Osteoblast (primary cell): ENCODE results near the gene ACTR3C. TPM values are rescaled to one million over a fixed set of nuclear protein-coding genes. Genes with fewer than 3 reads are reported as not detected.
A peak's percentile ranks its signal among the peaks of the same experiment; 100 is the strongest.

Experiments used
- DNase-seq: peaks from one replicate; pipeline ENCODE4 v3.0.0; 2011; ENCODE audit warnings: low spot score, mixed read lengths; ENCODE audit not compliant: insufficient read length; ENCODE audit errors: missing footprints
- H2AFZ ChIP-seq: 2 replicates; pipeline ENCODE4 v1.6.0; 2011; ENCODE audit warnings: mild to moderate bottlenecking, low read length
- H3K27ac ChIP-seq: 2 replicates; pipeline ENCODE4 v1.5.1; 2011; ENCODE audit warnings: mild to moderate bottlenecking, low read depth, low read length, moderate library complexity
- H3K27me3 ChIP-seq: 2 replicates; pipeline ENCODE4 v1.6.0; 2012; ENCODE audit warnings: mild to moderate bottlenecking, control low read depth, inconsistent platforms, low read length, moderate library complexity; ENCODE audit not compliant: insufficient read depth
- H3K36me3 ChIP-seq: 2 replicates; pipeline ENCODE4 v1.5.1; 2011; ENCODE audit warnings: mild to moderate bottlenecking, low read length, control low read depth, moderate library complexity; ENCODE audit not compliant: insufficient read depth
- H3K4me1 ChIP-seq: 2 replicates; pipeline ENCODE4 v1.5.1; 2011; ENCODE audit warnings: mild to moderate bottlenecking, low read length, control low read depth, moderate library complexity; ENCODE audit not compliant: insufficient read depth
- H3K4me2 ChIP-seq: 2 replicates; pipeline ENCODE4 v1.6.0; 2011; ENCODE audit warnings: mild to moderate bottlenecking, low read length; ENCODE audit not compliant: insufficient read depth
- H3K4me3 ChIP-seq: fragments of 200-600 bp; sonication (generic); 3 replicates; pipeline ENCODE4 v1.5.1; 2012; ENCODE audit warnings: mild to moderate bottlenecking, low read length, inconsistent platforms; ENCODE audit not compliant: insufficient read depth
- H3K79me2 ChIP-seq: 2 replicates; pipeline ENCODE4 v1.6.0; 2012; ENCODE audit warnings: mild to moderate bottlenecking, low read length, control low read depth, inconsistent platforms; ENCODE audit not compliant: insufficient read depth
- H3K9me3 ChIP-seq: 2 replicates; pipeline ENCODE4 v1.5.1; 2011; ENCODE audit warnings: low read depth, low read length, control low read depth
- H4K20me1 ChIP-seq: 2 replicates; pipeline ENCODE4 v1.6.0; 2012; ENCODE audit warnings: mild to moderate bottlenecking, low read length, control low read depth; ENCODE audit not compliant: insufficient read depth
- total RNA-seq: library from RNA; depleted of rRNA; stranded (reverse); fragments of >200 nt; gene quantifications from 2 replicates; pipeline ENCODE4 v1.2.3, GENCODE V29; 2012
- TF ChIP-seq, protein P1 (sequence below): IDR thresholded peaks from 2 replicates; pipeline ENCODE4 v1.5.1; 2011; ENCODE audit warnings: mild to moderate bottlenecking, low read depth, low read length, moderate library complexity; ENCODE audit errors: extremely low read depth

ACTR3C gene
- total RNA-seq, 1 donor: 1.8 TPM

DNA sequence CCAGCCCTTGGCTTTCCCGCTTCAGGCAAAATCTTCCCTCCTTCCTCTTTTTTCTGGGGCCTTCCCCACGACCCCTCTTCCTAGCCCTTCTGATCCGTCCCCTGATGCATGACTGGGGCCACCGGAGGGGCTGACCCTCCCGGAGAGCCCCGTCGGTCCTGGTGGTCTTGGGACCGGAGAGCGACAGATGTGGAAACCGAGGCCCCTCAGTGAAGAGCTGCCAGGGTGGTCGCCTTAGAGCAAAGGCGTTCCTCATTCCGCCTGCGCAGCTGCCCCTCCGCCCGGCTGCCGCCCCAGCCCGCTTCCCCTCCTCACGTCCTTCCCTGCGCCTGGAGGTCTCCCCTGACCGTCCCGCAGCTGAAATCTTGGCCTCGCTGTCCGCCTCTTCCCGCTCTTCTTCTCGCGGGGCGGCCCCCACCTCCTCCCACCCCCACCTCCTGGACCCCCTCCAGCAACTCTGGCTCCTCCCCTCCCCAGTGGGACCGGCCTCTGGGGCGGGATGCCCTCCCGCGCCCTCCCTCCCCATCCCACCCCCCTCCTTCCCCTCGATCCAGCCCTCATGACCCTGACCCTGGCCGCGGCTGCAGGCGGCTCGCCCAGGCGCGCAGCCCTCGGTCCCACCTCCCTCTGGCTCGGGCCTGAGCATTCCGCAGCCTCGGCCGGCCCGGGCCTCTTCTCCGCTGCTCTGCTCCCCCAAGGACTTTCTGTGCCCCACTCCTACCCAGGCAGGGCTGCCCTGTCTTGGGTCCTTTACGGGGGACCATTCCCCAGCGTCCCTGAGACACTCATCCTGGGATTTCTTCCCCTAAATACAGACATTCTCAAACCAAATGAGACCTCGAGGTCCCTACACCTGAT is 18.1 kb upstream of the ACTR3C start, which contains the start of gene RARRES2:
TSS of gene RARRES2 (minus strand) at position 367 of the 858 bp plus-strand sequence. CDS start 1,020 bp downstream, outside the sequence.
- H2AFZ ChIP-seq: no peak within 1 kb of the TSS
- TF ChIP-seq, protein P1, sequence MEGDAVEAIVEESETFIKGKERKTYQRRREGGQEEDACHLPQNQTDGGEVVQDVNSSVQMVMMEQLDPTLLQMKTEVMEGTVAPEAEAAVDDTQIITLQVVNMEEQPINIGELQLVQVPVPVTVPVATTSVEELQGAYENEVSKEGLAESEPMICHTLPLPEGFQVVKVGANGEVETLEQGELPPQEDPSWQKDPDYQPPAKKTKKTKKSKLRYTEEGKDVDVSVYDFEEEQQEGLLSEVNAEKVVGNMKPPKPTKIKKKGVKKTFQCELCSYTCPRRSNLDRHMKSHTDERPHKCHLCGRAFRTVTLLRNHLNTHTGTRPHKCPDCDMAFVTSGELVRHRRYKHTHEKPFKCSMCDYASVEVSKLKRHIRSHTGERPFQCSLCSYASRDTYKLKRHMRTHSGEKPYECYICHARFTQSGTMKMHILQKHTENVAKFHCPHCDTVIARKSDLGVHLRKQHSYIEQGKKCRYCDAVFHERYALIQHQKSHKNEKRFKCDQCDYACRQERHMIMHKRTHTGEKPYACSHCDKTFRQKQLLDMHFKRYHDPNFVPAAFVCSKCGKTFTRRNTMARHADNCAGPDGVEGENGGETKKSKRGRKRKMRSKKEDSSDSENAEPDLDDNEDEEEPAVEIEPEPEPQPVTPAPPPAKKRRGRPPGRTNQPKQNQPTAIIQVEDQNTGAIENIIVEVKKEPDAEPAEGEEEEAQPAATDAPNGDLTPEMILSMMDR: no peak
- no peaks in the 10 kb centered on the region for H3K79me2 ChIP-seq
- H3K27ac ChIP-seq: no peak within 1 kb of the TSS
- no peaks in the 10 kb centered on the region for H3K36me3 ChIP-seq
- H3K27me3 ChIP-seq: peaks cover 33% of the 10 kb centered on the region
- H3K4me2 ChIP-seq: no peak within 1 kb of the TSS
- no peak within 1 kb of the TSS for H3K4me3 ChIP-seq
- no peaks in the 10 kb centered on the region for H3K9me3 ChIP-seq
- H3K4me1 ChIP-seq: no peaks in the 10 kb centered on the region
- DNase-seq: peak; percentile 66
- no peaks in the 10 kb centered on the region for H4K20me1 ChIP-seq

DNA sequence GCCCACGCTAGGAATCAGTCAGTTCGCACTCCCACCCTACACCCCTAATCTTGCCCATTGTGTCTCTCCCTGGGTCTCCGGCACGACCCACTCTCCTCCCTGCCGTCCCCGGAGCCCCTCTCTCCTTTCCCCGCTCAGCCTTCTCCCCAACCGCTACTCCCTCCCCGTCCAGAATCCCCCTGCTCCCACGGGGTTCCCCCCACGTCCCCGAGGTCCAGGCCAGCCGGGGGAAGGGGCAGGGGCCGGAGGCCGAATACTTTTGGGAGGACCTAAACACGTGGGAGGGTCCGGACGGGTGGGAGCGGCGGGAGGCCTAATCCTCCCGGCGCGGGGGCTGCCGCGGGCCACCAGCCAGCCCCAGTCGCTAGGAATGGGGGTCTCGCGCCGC is 17.5 kb upstream of the ACTR3C start:
- no peaks in the 10 kb centered on the region for H4K20me1 ChIP-seq
- no peak overlapping the region for H3K27ac ChIP-seq
- H3K4me1 ChIP-seq: no peaks in the 10 kb centered on the region
- TF ChIP-seq, protein P1: no peak
- H3K9me3 ChIP-seq: no peaks in the 10 kb centered on the region
- H3K36me3 ChIP-seq: no peaks in the 10 kb centered on the region
- peak; percentile 65 for DNase-seq
- H3K79me2 ChIP-seq: no peaks in the 10 kb centered on the region
- H3K4me2 ChIP-seq: no peak overlapping the region
- H2AFZ ChIP-seq: no peak overlapping the region
- H3K4me3 ChIP-seq: no peak overlapping the region
- H3K27me3 ChIP-seq: peaks cover 33% of the 10 kb centered on the region

DNA sequence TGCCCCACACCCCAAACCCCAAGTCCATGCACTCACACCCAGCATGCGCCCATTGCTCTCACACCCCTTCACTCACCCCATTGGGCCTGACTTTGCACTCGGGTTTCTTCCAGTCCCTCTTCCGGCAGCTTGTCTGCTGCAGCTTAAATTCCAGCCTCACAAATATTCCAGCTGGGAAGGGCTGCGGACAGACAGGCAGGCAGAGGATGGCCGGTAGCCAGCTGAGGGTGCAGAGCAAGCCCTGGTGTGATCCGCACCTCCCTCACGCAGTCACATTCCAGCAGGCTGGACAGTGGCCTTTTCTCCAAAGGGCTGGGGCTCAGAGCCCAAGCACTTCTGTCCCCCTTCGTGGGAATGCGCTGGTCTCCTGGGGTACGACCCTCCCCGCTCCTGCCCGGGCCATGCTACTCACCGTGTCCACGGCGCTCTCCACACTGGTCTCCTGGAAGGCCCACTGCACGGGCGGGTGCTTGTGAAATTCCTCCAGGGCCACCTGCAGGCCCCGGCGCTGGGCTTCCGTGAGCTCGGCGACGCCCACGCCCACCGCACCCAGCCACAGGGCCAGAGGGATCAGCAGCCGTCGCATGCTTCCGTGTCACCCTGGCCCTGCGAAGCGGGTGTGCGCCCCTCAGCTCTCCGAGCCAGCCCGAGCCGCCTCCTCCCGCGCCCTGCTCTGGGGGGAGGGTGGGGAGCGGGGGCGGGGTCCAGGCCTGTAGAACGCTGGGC is 16.8 kb upstream of the ACTR3C start:
- Histone ChIP-seq H3K27me3 (peaks cover 33% of the 10 kb centered on the region), H2AFZ (no peak overlapping the region), H4K20me1 (no peaks in the 10 kb centered on the region), H3K4me3 (no peak overlapping the region), H3K27ac (no peak overlapping the region), H3K36me3 (no peaks in the 10 kb centered on the region), H3K4me1 (no peaks in the 10 kb centered on the region), H3K9me3 (no peaks in the 10 kb centered on the region), H3K4me2 (no peak overlapping the region), H3K79me2 (no peaks in the 10 kb centered on the region)
- peak; percentile 91 for DNase-seq
- TF ChIP-seq, protein P1: no peak

DNA sequence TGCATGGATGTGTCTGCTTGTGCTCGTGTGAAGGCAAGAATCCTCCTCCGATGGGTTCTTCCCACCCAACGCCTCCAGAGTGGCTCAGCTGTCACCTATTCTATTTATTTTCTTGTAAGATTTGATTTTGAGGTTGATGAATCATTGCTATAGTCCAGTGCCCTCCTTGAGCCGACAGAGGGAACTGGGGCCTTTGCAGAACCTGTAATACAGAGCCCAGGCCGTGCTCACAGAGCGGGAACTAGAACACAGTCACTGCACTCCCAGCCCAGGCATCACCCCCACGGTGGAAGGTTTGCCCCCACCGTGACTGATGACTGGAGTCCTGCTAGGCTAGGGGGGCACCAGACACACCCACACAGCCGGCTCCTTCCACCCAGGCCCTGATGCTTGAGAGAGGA is 16.1 kb upstream of the ACTR3C start:
- H3K36me3 ChIP-seq: no peaks in the 10 kb centered on the region
- DNase-seq: peak; percentile 65
- H3K79me2 ChIP-seq: no peaks in the 10 kb centered on the region
- TF ChIP-seq, protein P1: no peak
- H3K4me1 ChIP-seq: no peaks in the 10 kb centered on the region
- H3K4me2 ChIP-seq: no peak overlapping the region
- peaks cover 33% of the 10 kb centered on the region for H3K27me3 ChIP-seq
- H2AFZ ChIP-seq: no peak overlapping the region
- no peak overlapping the region for H3K4me3 ChIP-seq
- H3K27ac ChIP-seq: no peak overlapping the region
- no peaks in the 10 kb centered on the region for H4K20me1 ChIP-seq
- no peaks in the 10 kb centered on the region for H3K9me3 ChIP-seq
